HG03442 (cell line): Measurements from ENCODE around the gene STRN.
"Not testable (repeated sequence)": the region's sequence is repeated elsewhere in the genome, so short reads cannot be mapped to it uniquely, and the experiment has no call there.

Source experiments
- ATAC-seq: cut with Tn5 transposase; IDR thresholded peaks from one replicate; pipeline ENCODE4 v1.9.1; 2021; ENCODE audit warnings: mild to moderate bottlenecking, moderate library complexity; ENCODE audit not compliant: unreplicated experiment

STRN gene

DNA sequence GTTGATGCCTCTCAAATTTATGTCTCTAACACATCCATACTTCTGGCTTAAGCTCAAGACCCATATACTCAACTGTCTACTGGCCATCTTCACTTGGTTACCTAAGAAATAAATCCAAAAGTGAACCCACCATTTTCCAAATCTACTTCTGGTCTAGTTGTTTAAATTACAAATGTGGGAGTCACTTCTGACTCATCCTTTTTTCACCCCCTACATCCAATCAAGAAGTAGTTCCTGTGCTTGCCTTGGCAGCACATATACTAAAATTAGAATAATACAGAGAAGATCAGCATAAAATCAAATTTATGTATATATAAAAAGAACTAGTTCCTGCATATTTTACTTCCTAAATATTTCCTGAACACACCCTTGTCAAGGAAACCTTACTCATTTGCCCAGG lies 53.6 kb downstream of the STRN start:
- no peak for ATAC-seq

DNA sequence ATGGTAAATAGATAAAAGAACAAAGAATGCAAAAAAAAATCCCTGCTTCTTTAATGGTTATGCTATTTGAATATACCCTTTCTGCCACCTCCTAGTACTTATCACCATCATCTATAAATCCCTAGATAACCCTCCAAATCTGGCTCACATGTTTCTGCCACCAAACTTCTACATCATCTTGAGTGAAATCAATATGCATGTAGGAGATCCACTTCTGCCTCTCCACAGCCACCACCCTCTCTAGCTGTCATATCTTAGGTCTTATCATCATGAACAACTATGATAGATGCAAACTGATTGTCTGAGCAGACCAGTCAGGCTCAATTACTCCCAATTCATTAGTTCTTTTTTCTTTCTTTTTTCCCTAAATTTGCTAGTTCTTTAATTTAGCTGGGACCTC lies 55.3 kb downstream of the STRN start:
- ATAC-seq, result no peak

GRCh38 chr2:36906277-36906676 lies 60.1 kb downstream of the STRN start:
- no peak for ATAC-seq

- ATAC-seq, result no peak
Measured at GRCh38 chr2:36904636-36905035, 61.7 kb downstream of the STRN start.

GRCh38 chr2:36902385-36903120 lies 63.8 kb downstream of the STRN start:
- no peak for ATAC-seq

- ATAC-seq, result no peak
Measured at GRCh38 chr2:36892805-36893204, 73.5 kb downstream of the STRN start.

DNA sequence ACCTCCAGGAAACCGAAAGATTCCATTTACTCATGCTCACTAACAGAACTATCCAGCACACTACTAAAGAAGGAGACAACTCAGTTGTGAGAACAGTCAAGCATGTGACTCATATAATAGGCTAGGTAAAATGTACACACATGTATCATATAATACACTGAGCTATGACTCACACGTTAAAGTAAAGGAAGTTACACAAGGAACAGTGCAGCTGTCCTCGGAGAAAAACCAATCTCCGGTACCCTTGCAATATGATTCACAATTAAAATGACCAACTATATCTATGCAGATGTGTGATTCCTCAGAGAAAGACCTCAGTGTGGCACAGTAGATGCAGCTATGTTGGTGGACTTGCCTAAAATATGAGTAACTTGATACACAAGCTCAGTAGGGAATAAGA lies 76.5 kb downstream of the STRN start:
- ATAC-seq, result no peak

GRCh38 chr2:36887095-36887494 lies 79.2 kb downstream of the STRN start:
- not testable (repeated sequence) for ATAC-seq

DNA sequence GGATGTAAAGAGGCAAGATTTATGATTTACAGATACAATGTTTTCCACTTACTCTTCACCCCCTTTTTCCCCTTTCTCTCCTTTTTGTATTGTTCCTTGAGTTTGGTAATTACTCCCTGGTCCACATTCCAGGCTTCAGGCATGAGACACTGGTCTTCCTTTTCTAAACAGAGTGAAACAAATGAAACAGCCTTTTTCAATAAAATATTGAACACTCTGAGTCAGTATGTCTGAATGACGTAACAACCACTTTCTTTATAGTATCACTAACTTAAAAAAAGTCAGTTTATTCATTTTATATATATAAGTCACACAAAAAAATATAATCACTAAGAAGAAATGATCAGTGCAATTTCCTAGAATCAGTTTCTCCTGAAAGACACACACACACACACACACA lies 79.7 kb downstream of the STRN start:
- ATAC-seq, result no peak

DNA sequence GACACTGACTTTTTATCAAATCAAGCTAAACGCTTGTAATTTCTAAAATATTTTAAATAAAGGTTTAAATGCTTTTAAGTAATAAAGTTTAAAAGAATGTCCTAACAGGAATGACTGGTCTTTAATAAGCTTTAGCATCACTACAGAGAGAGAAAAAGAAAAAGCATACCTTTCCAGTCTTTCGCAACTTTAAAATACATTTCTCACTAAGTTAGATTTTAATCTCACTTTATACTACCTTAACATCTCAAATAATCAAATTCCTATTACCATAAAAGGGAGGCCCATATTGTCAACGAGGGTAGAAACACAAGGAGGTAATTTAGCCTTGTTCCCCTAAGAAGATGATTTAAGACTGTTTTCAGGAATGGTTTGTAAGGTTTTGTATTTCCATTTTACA lies 80.7 kb downstream of the STRN start:
- no peak for ATAC-seq

- ATAC-seq, result no peak
Measured at GRCh38 chr2:36882532-36882931, 83.8 kb downstream of the STRN start.

- ATAC-seq, result no peak
Measured at GRCh38 chr2:36881816-36882215, 84.5 kb downstream of the STRN start.

DNA sequence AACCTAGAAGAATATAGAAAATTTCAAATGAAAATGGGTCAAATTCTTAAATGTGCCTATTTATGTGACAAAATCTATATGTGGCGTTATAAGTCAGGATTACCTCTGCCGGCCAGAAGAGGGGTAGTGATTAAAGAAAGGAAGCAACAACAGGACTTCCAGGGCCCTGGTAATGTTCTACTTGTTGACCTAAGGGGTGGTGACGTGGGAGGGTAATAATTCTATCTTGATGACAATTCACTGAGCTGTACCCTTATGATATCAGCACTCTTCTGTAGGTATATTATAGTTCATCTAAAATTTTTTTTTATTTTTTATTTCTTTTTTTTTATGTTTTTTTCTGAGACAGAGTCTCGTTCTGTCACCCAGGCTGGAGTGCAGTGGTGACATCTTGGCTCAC lies 87.9 kb downstream of the STRN start:
- ATAC-seq, result no peak

DNA sequence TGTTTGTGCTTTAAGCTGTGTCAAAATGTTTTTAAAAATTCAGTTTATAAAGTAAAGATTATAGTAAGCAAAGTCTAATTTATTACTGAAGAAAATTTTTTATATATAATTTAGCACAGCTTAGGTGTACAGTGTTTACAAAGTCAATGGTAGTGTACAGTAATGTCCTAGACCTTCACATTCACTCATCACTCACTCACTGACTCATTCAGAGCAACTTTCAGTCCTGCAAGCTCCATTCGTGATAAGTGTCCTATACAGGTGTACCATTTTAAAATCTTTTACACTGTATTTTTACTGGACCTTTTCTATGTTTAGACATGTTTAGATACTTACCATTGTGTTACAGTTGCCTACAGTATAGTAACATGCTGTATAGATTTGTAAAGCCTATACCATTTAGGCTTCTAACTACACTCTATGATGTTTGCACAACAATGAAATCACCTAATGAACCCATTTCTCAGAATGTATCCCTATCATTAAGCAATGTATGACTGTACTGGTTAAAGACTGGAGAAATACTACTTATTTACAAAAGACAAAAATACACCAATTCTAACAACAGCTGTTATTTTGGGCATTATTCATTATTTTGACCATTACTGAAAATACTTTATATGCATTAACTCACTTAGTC lies 95.1 kb downstream of the STRN start:
- ATAC-seq, result peak; percentile 36

GRCh38 chr2:36869606-36870005 lies 96.7 kb downstream of the STRN start:
- no peak for ATAC-seq

GRCh38 chr2:36861896-36862295 lies 104.4 kb downstream of the STRN start:
- no peak for ATAC-seq

- ATAC-seq, result no peak
Measured at GRCh38 chr2:36859366-36859792, 107.0 kb downstream of the STRN start.

DNA sequence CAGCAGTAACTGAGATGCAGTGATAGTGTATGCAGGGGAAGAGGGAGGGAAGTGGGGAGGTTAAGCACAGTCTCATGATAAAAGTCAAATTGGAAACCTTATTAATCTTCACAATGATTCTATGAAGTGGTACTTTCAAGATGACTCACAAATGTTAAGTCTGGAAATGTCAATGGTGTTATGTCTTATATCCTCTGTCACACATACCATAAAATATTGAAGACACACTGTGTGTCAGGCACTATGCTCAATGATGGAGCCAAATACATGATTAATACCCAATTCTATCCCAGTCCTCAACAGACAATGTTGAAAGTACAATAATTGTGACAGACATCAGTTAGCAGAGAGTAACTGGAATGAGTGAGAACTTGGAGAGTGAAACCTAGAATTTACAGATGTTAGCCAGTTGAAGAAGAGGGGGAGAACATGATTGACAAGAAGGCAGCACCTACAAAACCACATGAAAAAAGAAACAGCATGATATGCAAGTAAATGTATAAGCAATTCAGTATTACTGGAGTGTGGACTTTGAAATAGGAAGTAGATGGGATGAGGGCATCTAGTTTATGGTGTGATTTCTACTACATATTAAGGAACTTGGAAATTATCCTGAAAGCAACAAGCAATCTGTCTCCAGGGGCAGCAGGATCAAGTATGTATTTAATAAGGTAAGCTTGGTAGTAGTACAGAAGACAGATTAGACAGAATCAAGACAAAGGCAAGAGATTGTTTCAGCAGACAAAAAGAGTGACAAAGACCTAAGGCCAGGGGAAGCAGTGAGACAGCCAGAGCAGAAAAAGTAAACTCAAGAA lies 107.6 kb downstream of the STRN start:
- peak; percentile 58 for ATAC-seq

DNA sequence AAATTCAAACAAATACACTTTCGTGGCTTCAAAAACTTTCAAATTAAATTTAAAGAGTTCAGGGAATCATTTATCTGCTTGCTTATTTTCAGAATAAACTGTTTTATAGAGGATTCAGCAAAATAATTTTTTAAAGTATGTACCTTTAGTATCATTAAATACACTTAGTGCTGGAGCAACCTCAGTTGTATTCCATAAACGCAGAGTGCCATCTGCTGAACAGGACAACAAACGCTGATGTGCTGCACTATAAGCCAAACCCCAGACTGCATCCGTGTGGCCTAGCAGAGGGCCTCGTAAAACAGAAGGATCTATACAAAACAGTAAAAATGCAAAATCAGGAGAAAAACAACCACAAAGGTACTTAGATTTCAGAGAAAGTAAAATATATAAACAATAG lies 108.6 kb downstream of the STRN start:
- ATAC-seq, result no peak

DNA sequence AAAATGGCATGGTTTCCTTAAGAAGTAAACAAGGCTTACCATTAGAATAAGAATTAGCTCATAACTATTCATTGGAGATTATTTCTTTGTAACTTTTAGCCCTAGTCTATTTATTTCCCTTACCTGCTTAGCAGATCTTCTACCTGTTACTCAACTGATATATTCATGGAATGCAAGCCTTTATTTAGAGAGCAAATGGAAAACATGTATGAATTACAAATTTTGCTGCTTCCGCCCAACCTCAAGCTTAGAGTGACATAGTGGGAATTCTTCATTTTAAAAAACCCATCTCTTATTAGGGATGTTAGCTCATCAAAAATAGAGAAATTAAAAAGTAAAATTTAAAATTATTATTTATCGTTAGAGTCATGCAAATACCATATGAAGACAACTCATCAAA lies 110.9 kb downstream of the STRN start:
- ATAC-seq, result no peak

DNA sequence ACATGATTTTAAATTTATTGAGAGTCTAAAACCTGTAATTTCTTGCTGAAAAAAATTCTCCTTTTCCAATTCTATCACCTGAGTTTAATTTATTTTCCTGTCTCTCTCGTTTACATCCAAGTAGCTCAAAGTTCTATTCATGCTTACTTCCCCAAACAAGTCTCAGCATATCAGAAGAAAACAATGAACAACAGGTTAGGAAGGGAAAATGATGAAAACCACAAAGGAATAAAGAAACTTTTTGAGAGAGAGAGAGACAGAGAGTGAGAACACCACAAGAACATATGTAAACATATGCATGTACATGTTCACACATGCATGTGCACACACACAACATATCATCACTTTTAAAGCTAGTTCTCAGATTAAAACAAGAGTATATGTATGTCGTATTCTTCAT lies 112.1 kb downstream of the STRN start:
- no peak for ATAC-seq

DNA sequence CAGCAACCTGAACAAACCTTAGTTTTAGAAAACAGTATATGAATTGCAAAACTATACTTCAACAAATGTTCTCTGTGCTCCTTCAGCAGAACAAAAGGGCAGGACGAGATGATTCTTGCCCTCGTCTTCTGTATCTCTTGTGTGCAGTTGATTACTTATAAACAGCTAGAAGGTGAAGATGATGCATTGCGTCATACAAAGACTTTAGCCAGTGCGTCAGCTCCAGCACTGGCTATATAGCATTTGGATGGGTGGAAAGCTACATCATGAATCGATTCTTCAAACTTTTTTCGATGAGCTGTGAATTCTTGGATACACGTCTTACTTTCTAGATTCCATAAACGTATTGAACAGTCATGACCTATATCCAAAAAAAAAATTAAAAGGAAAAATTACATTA lies 117.1 kb downstream of the STRN start:
- no peak for ATAC-seq
